OCI-M2 (cell line): Measurements from ENCODE around the gene RSPO4.
"Not testable (repeated sequence)": the region's sequence is repeated elsewhere in the genome, so short reads cannot be mapped to it uniquely, and the experiment has no call there.

Experiments used
- DNase-seq: peaks from one replicate; lab custom pipeline; 2025; ENCODE audit not compliant: unreplicated experiment; lab: John Stamatoyannopoulos, UW

RSPO4 gene

GRCh38 chr20:1005452-1006027, 3.4 kb upstream of the RSPO4 start:
- DNase-seq = no peak

- no peak for DNase-seq
These were observed 2.0 kb upstream of the RSPO4 start for GRCh38 chr20:1003920-1004697.

GRCh38 chr20:1002682-1003561, 811 bp upstream of the RSPO4 start:
- DNase-seq = no peak

GRCh38 chr20:1001116-1001515, 995 bp downstream of the RSPO4 start:
- no peak for DNase-seq

GRCh38 chr20:998231-998830, 3.8 kb downstream of the RSPO4 start:
- DNase-seq = no peak

GRCh38 chr20:997486-997885, 4.6 kb downstream of the RSPO4 start:
- DNase-seq = no peak

- DNase-seq = no peak
These were observed 5.1 kb downstream of the RSPO4 start for GRCh38 chr20:997016-997415.

- no peak for DNase-seq
These were observed 6.9 kb downstream of the RSPO4 start for GRCh38 chr20:995170-995569.

GRCh38 chr20:992801-993535, 9.1 kb downstream of the RSPO4 start:
- no peak for DNase-seq

- no peak for DNase-seq
These were observed 10.3 kb downstream of the RSPO4 start for GRCh38 chr20:991850-992249.

GRCh38 chr20:990293-990959, 11.7 kb downstream of the RSPO4 start:
- DNase-seq = no peak

GRCh38 chr20:988272-988671, 13.8 kb downstream of the RSPO4 start:
- DNase-seq = no peak

- DNase-seq = no peak
These were observed 14.4 kb downstream of the RSPO4 start for GRCh38 chr20:987677-988076.

GRCh38 chr20:986733-987355, 15.3 kb downstream of the RSPO4 start:
- no peak for DNase-seq

- DNase-seq = not testable (repeated sequence)
These were observed 17.1 kb downstream of the RSPO4 start for GRCh38 chr20:984994-985393.

GRCh38 chr20:982754-983153, 19.4 kb downstream of the RSPO4 start:
- DNase-seq = no peak

- DNase-seq = no peak
These were observed 25.1 kb downstream of the RSPO4 start for GRCh38 chr20:977021-977420.

- no peak for DNase-seq
These were observed 26.1 kb downstream of the RSPO4 start for GRCh38 chr20:976033-976432.

- DNase-seq = no peak
These were observed 28.3 kb downstream of the RSPO4 start for GRCh38 chr20:973785-974194.

- no peak for DNase-seq
These were observed 29.9 kb downstream of the RSPO4 start for GRCh38 chr20:972256-972655.
